ENCODE measurements around the gene ABCA2. TPM values are rescaled to one million over a fixed set of nuclear protein-coding genes. Genes with fewer than 3 reads are reported as not detected.

ABCA2 gene
- total RNA-seq, 1 donor from 2014 or later, result 26.7 TPM

DNA sequence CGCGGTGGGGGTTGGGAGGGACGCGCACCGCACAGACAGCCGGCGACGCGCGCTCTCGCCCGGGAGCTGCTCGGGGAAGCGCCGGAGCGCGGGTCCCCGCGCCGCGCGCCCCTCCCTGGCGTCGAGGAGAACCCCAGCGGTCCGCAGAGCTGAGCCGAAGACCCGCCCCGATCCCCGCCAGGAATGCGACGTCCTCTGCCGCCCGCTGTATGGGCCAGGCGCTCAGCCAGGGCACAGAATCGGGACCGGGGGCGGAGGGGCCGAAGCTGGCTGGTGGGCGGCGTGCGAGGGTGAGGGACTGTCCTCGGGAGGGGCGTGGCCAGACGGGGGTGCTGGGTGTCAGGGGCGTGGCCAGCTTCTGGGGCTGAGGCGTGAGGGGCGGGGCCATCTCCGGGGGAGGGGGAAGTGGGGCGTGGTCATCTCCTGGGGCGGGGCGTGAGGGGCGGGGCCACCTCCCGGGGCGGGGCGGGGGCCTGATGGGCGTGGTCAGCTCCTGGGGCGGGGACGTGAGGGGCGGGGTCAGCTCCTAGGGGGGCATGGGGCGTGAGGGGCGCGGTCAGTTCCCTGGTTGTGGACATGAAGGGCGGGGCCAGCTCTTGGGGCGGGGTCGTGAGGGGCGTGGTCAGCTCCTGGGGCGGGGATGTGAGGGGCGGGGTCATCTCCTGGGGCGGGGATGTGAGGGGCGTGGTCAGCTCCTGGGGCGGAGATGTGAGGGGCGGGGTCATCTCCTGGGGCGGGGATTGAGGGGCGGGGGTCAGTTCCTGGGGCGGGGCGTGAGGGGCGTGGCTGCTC lies 49.8 kb downstream of the ABCA2 start:
- ATAC-seq (ENCODE audit: poor library complexity), result peak; percentile 51
- intact Hi-C loops (cut with DNase I), result no loop called here
- DNase-seq, result peak; percentile 89

DNA sequence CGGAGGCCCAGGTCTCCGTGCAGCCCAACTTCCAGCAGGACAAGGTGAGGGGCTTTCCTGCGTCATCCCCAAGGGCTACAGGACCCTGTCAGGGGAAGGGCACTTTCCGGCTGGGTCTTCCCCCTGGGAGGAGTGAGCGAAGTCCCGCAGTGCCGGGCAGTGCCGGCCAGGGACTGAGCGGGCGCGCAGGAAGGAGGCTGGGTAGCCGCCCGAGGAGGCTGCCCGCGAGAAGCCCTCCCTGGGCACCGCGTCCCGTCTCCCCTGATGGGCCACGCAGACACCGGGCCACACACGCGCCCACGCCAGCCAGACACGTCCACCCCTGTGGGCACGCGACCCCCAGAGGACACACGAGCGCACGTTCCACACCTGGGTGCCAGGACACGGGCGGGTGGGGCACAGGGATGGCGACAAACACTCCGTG lies 50.4 kb downstream of the ABCA2 start:
- intact Hi-C loops (cut with DNase I), result loop anchor here (2.0 kb wide), 1 partner anchor 29 kb away; no protein-coding TSS in a partner anchor
- peak; percentile 1 for ATAC-seq (ENCODE audit: poor library complexity)

DNA sequence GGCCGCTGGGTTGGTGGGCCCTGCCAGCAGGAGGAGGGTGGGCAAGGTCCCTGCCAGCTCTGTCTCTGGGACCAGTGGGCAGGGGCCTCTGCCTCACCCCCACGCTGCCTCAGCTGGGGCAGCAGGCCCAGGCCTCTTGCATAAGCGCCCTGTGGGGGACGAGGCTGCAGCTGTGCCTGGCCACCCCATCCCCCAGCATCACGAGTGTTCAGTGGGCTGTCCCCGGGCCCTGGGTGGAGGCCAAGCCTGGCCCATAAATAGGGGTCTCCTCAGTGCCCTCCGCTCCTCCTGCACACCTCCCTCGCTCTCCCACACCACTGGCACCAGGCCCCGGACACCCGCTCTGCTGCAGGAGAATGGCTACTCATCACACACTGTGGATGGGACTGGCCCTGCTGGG lies 50.8 kb downstream of the ABCA2 start, which contains the start of gene PTGDS:
Gene PTGDS, plus strand, starts transcription at position 282 of the 400 bp plus-strand sequence. Its CDS starts 75 bp downstream, at position 357.
- intact Hi-C loops (cut with DNase I), result loop anchor here (2.0 kb wide), 1 partner anchor 28 kb away; no protein-coding TSS in a partner anchor
- DNase-seq, result peak; percentile 91
- peak; percentile 59 for ATAC-seq (ENCODE audit: poor library complexity)

More for the DNA sequence above, 50.4 kb downstream of the ABCA2 start:
- peak; percentile 64 for DNase-seq

DNA sequence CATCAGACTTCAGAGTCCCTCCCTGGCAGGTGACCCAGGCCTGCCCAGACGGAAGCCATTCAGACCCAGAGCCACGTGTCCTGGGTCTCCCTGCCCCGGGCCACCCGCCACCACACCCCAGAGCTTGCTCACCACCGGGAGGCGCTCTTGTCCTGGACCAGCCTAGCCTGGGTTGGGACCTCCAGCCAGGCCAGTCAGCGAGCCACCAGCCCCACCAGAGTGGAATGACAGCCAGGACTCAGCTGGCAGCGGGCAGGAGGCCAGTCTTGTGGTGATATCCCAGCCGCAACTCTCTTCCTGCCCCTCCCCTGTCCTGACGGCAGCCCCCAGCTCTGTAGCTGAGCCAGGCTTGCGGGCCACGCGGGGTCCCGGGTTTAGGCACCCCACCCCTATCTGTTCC lies 52.4 kb downstream of the ABCA2 start:
- intact Hi-C loops (cut with DNase I), result loop anchor here (2.0 kb wide), 1 partner anchor 27 kb away; no protein-coding TSS in a partner anchor
- DNase-seq, result peak; percentile 79
- ATAC-seq (ENCODE audit: poor library complexity), result no peak

DNA sequence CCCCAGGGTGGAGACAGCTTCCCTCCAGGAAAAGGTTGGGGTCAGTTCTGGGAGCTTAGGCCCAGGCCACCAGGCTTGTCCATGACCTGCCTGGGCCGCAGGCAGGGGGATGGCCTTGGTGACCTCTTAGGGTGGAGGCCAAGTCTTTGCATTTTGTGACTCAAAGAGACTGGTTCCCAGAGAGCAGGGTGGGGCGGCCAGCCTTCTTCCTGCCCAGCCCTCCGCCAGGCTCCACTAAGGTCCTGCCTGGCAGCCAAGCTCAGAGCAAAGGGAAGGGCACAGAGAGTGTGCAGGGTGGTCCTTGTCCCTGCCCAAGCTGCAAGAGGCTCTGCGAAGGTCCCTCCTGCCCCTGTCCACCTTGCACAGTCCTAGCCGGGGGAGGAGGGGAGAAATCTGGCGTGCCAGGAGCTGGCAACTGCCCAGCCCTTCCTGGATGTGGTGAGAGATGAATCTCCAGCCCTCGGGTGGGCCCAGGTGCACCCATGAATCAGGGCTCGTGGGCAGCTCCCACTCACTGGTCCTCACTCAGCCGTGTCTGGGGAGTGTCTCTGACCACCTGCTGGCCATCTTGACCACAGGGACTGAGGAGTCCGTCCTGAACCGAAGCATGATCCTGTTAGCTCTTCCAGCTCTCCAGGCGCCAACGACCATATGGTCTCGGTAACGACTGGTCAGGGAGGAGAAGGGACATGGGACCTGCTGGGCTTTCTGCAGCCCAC lies 53.1 kb downstream of the ABCA2 start:
- intact Hi-C loops (cut with DNase I), result no loop called here

DNA sequence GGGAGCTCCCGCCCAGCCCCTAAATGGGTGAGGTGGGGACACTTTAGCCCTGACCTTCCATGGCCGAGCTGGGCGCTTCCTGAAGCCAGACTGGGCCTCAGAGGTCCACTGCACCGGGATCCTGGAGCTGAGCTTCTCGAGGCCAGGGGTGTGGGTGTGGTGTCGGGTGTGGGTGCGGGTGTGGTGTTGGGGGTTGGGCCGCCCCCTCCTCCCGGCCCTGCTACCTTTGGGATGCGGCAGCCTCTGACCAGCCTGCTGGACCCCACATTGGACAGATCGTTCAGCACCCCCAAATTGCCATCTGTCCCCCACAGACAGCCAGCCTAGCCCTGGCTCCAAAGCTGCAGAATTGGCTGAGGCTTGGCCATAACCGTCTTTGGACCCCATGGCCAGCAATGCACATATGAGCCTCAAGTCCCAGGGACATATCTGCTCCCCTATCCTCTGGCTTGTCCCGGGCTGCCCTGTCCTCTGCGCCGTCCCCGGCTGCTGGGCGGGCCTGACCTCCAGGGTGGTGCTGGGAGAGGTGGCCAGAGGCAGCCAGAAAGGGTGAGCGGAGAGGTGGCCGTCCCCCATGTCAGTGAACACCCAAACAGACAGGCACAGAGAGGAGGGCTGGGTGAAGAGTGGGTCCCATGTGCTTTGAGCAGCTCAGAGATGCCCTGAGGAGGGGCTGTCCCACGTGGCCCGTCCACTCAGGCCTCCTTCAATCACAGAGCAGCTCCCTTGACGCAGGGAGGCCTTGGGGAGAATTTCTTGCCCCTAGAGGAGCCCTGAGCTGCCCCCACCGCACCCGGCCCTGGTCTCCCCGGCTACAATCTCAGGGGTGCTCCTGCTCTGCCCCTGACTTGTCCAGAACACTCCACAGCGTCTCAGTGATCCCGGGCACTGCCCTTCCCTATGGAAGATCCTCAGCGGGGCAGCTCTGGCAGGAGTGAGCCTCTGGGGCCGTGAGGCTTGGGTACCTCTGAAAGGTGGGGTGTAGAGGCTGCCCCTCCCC lies 54.1 kb downstream of the ABCA2 start:
- ATAC-seq (ENCODE audit: poor library complexity) (no peak), DNase-seq (no peak)
- intact Hi-C loops (cut with DNase I), result no loop called here

More for the DNA sequence above, 53.1 kb downstream of the ABCA2 start:
- no peak for DNase-seq
- ATAC-seq (ENCODE audit: poor library complexity), result no peak

DNA sequence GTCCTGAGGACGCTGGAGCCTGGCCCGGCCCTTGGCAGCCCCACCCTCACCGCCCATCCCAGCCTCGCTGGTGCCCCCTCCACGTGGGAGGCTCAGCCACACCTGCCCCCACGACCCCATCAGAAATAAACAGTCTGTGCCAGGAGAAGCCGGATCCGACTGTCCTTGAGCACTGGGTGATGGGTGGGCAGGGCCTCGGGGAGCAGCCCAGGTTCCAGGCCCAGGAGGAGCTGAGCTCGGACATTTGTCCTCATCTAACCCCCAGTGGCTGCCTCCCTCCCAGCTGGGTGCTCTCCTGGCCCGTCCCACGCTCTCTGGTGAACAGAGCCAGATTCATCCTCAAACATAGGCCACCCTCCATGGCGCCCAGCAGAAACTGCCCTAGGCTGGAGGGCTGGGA lies 55.3 kb downstream of the ABCA2 start:
- DNase-seq (no peak), ATAC-seq (ENCODE audit: poor library complexity) (no peak)
- intact Hi-C loops (cut with DNase I), result no loop called here

DNA sequence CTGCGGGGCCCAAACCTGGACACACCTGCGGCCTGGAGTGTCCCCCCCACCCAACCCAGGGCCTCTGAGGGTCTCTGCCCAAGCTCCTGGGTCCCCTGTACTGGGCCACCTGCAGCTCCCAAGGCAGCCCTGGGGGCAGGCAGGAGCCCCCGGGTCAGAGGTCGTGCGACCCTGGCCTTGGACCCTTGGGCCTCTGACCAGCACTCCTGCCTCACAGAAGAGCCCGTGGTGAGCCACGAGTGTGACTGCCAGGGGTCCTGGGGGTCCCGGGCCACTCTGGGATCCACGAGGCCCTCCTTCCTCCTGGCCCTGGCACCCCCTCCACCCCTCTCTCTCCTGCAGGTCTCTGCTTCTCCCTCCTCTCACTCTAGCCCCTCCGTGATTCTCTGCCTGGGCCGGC lies 55.7 kb downstream of the ABCA2 start:
- no peak for DNase-seq
- no peak for ATAC-seq (ENCODE audit: poor library complexity)
- intact Hi-C loops (cut with DNase I), result no loop called here

DNA sequence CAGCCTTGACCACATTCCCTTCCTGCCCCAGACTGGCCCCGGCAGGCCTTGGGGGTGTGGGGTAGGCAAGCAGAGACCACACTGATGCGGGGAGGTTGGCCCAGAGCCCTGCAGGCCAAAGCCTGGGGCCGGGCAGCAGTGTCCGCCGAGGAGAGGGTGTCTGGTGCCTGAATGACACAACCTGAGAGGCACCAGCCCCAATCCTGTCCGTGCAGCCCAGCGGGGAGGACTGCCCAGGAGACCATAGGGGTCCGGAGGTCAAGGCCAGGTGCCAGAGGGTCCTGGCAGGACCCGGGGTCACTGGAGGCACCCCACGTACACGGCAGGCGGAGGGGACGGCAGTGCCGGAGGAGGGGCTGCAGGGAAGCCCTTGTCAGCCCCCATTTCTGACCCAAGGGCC lies 56.3 kb downstream of the ABCA2 start:
- DNase-seq, result no peak
- intact Hi-C loops (cut with DNase I), result no loop called here

DNA sequence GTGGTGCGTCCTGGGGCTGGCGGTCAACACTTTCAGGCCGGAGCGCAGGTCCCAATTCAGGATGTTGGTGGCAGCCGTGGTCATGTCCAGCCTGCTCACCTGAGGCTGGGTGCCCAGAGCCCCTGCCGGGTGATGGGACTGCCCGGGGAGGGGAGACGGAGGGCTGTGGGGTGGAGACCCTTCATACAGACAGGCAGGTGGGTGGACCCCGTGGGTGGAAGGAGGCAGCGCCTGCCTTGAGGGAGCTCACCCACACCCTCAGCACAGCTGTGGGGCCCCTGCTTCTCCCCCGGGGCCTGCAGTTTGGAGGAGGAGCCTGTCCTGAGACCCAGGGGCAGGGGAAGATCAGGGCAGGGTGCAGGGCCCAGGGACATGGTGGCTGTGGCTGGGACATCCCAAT lies 57.7 kb downstream of the ABCA2 start:
- ATAC-seq (ENCODE audit: poor library complexity) (no peak), DNase-seq (no peak)
- intact Hi-C loops (cut with DNase I), result no loop called here

More for the DNA sequence above, 56.3 kb downstream of the ABCA2 start:
- ATAC-seq (ENCODE audit: poor library complexity), result no peak

DNA sequence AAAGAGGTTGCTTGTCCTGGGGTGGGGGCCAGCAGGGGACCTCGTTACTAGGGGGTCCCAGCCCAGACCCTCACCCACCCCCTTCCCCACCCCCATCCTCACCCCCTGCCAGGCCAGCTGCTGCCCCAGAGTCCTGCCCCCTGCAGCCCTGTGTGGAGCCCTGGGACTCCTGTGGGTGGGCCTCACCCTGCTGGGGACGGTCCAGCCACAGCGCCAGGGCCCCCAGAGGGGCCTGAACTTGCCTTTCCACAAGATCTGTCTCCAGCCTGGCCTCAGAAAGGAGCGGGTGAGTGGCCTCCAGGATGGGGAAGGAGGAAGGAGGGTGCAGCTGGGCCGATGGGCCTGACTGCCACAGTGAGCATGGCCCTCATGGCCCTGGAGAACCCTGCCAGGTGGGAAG lies 58.3 kb downstream of the ABCA2 start:
- ATAC-seq (ENCODE audit: poor library complexity) (no peak), DNase-seq (no peak)
- intact Hi-C loops (cut with DNase I), result no loop called here

DNA sequence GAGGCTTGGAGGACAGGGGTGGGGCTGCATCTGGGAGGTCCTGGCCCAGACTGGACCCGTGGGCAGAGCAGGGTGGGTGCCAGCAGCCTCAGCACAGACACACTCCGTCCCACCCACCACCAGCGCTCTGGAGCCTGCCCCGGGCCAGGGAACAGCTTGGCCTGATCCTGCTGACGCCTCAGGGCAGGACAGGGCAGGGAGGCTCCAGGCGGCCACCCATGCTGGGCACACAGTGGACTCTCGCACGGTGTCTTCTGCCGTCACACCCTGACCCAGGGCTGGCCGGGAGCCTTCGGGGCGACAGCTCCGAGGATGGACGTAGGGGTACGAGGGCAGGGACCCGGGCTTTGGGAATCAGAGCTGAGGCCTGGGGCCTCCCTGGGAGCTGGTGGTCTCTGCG lies 58.9 kb downstream of the ABCA2 start:
- DNase-seq, result no peak
- peak; percentile 15 for ATAC-seq (ENCODE audit: poor library complexity)
- intact Hi-C loops (cut with DNase I), result no loop called here

DNA sequence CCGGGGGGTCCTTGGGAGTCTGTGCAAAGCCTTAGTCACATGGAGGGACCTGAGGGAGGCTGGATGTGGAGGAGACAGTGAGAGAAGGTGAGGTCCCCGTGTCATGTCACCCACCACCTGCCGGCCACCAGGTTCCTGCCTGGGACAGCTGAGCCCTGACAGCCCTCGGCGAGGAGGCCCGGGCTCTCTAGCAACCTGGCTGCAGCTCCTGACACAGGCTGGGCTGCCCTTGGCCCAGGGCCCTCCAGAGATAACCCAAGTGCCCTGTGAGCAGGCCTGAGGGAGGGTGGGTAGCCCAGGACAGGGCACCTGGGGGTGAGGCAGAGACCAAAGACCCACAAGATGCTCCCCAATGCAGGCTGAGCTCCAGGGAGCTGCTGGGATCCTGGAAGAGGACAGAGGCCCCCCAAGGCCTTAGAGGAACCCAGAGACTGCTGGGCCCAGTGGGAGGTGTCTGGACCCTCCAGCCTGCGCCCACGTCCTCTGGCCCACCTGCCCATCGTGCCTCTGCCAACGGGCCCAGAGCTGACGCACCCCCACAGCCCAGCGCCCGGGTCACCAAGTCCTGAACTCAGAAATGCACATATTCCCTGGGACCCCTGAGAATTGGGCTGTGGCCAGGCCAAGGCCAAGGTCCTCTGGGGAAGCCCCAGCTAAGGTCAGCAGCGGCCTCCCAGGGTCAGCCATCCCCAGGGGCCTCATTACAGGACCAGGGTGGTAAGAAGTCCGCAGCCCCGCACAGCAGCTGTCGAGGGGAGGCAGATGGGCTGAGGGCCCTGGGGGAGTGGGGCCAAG lies 59.5 kb downstream of the ABCA2 start:
- ATAC-seq (ENCODE audit: poor library complexity) (peak; percentile 55), DNase-seq (no peak)
- intact Hi-C loops (cut with DNase I), result no loop called here

DNA sequence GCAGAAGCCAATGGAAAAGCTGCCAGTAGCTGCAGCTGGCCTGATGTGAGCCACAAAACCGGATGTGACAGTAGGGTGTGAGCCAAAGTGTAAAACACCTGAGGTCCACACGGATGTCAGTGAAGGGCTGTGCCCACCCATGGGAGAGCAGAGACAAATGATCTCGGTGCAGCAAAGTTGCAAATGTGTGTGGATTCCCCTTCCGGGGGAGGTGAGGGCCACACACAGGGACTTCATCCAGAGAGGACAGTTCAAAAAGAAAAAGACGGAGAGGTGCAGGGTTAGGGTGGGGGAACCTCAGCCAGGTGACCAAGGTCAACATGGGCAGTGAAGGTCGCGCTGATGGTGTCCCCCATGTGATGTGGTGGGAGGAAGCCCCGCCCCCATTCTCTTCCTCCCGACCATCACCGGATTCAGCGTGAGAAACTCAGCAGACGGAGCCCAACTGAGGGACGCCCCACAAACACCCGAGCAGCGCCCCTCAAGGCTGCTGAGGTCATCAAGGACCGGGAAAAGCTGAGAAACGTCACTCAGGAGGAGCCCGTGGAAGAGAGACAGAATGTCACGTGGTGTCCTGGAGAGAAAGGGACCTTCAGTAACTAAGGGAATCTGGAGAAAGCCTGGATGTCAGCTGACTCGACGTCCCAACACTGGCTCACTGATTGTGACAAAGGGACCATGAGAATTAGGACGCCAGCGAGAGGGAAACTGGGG lies 62.1 kb downstream of the ABCA2 start:
- intact Hi-C loops (cut with DNase I), result no loop called here
- no peak for DNase-seq
- ATAC-seq (ENCODE audit: poor library complexity), result no peak

DNA sequence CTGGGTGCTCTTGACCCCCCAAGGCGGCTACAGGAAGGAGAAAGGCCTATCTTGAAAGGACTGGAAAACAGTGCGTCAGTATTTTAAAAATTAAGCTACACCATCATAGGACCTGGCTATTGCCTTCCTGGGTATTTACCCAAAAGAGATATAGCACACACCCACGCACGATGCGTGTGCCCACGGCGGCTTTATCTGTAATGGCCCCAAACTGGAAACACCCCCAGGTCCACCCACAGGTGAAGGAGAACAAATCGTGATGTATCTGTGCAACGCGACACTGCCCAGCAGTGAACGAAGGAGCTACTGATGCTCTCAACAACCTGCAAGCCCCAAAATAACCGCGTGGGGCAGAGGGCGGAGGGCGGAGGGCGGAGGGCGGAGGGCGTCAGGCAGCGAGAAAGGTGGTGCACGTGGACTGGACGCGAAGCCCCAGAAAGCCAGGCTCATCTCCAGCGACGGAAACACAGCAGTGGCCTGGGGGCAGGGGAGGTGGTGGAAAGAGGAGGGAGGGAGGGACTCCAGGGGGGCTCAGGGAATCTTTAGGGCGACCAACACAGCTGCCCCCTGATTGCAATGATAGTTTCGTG lies 63.1 kb downstream of the ABCA2 start:
- no peak for DNase-seq
- ATAC-seq (ENCODE audit: poor library complexity), result no peak
- intact Hi-C loops (cut with DNase I), result no loop called here

DNA sequence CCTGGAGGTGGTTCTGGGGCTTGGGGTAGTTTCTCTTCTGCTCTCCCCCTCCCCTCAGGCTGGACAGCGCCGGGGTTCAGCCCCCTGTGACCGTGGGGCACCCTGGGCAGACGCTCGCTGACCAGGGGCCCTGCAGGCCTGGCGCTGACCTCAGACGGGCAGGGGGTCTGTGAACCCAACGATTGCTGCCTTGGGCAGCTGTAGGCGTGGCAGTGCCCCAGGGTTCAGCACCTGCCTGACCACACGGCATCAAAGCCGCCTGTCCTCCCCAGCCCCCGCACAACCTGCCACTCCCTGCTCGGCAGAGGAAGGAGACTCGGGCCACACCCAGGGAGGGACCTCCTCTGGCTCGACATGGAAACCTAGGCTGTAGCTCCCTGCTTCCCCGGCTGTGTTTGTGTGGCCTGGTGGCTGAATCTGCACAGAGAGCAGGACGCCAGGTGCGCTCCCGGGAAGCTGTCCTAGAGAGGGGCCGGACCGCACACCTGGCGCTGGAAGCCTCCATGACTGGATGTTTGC lies 63.8 kb downstream of the ABCA2 start:
- ATAC-seq (ENCODE audit: poor library complexity) (no peak), DNase-seq (no peak)
- intact Hi-C loops (cut with DNase I), result no loop called here

DNA sequence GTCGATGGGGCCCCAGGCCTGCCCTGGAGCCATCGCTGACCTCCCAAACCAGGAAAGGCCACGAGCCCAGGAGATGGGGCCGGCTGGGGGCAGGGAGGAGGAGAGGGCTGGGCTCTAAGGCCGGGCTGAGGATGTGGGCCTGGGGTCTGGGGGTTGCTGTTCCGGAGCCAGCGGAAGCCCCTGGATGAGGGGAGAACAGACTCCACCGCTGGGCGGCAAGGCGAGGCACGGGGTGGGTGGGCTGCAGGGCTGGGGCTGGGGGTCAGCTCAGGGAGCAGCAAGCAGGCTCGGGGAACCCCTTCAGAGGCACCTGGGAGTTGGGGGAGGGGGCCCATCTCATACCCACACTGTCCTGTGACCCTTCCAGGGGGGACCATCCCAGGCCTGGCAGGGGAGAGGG lies 64.3 kb downstream of the ABCA2 start:
- ATAC-seq (ENCODE audit: poor library complexity) (no peak), DNase-seq (no peak)
- intact Hi-C loops (cut with DNase I), result no loop called here
